Gastrocnemius medialis (tissue), 4 donors: ENCODE measurements around the gene MSH3.

ENCODE experiments used
- CTCF ChIP-seq, 5 experiments: fragments of 450-650 bp in 3 of 5; fragments of 200-600 bp in 2 of 5; sonication (generic) in 2 of 5; IDR thresholded peaks in 4 of 5; conservative IDR thresholded peaks in 1 of 5; 1 replicate in 4 of 5; 2 replicates in 1 of 5; pipeline ENCODE4 v1.5.1; 2016 to 2019; ENCODE audit warnings: antibody characterized with exemption in 5 of 5, mild to moderate bottlenecking in 3 of 5, moderate library complexity in 3 of 5
- POLR2A ChIP-seq, 2 donors: fragments of 450-650 bp; IDR thresholded peaks; one replicate each; pipeline ENCODE4 v1.6.1; 2017; ENCODE audit warnings: antibody characterized with exemption in 2 of 2, mild to moderate bottlenecking in 2 of 2, moderate library complexity in 2 of 2

GRCh38 chr5:80799041-80799440, 144.6 kb downstream of the MSH3 start:
- TF ChIP-seq CTCF (IDR thresholded peaks at IDR 0.05 in 4 of 5, conservative IDR thresholded peaks at IDR 0.05 in 1 of 5): no peak
- no peak for TF ChIP-seq POLR2A (IDR thresholded peaks at IDR 0.05)
